Measurements from ENCODE around the gene MYO16.

The MYO16 gene

GRCh38 chr13:108594153-108594552 is 35.3 kb upstream of the MYO16 start:
- Histone ChIP-seq H4K20me1 (ENCODE audit: control insufficient read depth, insufficient read depth, low read depth, low read length) (no peaks in the 10 kb centered on the region), H3K79me2 (ENCODE audit: control insufficient read depth, low read length) (no peaks in the 10 kb centered on the region), H3K4me1 (ENCODE audit: control insufficient read depth, low read length) (no peaks in the 10 kb centered on the region), H3K4me3 (ENCODE audit: low read length) (no peak overlapping the region), H3F3A (ENCODE audit: control insufficient read depth, insufficient read depth) (no peaks in the 10 kb centered on the region), H3K4me2 (ENCODE audit: low read length) (no peak overlapping the region), H3K36me3 (ENCODE audit: control insufficient read depth, low read length) (no peaks in the 10 kb centered on the region), H3K9me2 (replicated peaks; ENCODE audit: control insufficient read depth, low read length) (no peaks in the 10 kb centered on the region; the same call in 1 of the 2 replicates), H3K27ac (ENCODE audit: low read depth, low read length) (no peak overlapping the region), H3K9me3 (ENCODE audit: control insufficient read depth, insufficient read depth, low read length) (no peaks in the 10 kb centered on the region), H3K27me3 (ENCODE audit: control insufficient read depth, low read length) (no peaks in the 10 kb centered on the region)
- no peak for TF ChIP-seq EZH2phosphoT487 (IDR thresholded peaks at IDR 0.05; ENCODE audit: borderline replicate concordance, low read length)
- no peak for TF ChIP-seq CTCF (IDR thresholded peaks at IDR 0.05; ENCODE audit: low read depth, low read length, poor library complexity, severe bottlenecking)

- Histone ChIP-seq H3K36me3 (ENCODE audit: control insufficient read depth, low read length) (no peaks in the 10 kb centered on the region), H3K4me2 (ENCODE audit: low read length) (no peak overlapping the region), H3K4me1 (ENCODE audit: control insufficient read depth, low read length) (no peaks in the 10 kb centered on the region), H3F3A (ENCODE audit: control insufficient read depth, insufficient read depth) (no peaks in the 10 kb centered on the region), H3K79me2 (ENCODE audit: control insufficient read depth, low read length) (no peaks in the 10 kb centered on the region), H3K27me3 (ENCODE audit: control insufficient read depth, low read length) (no peaks in the 10 kb centered on the region), H3K9me2 (replicated peaks; ENCODE audit: control insufficient read depth, low read length) (no peaks in the 10 kb centered on the region; the same call in 1 of the 2 replicates), H3K9me3 (ENCODE audit: control insufficient read depth, insufficient read depth, low read length) (no peaks in the 10 kb centered on the region), H4K20me1 (ENCODE audit: control insufficient read depth, insufficient read depth, low read depth, low read length) (no peaks in the 10 kb centered on the region), H3K27ac (ENCODE audit: low read depth, low read length) (no peak overlapping the region), H3K4me3 (ENCODE audit: low read length) (no peak overlapping the region)
- no peak for TF ChIP-seq EZH2phosphoT487 (IDR thresholded peaks at IDR 0.05; ENCODE audit: borderline replicate concordance, low read length)
- no peak for TF ChIP-seq CTCF (IDR thresholded peaks at IDR 0.05; ENCODE audit: low read depth, low read length, poor library complexity, severe bottlenecking)
Measured at GRCh38 chr13:108595436-108596274, 33.8 kb upstream of the MYO16 start.

GRCh38 chr13:108597943-108598342 is 31.5 kb upstream of the MYO16 start:
- no peak for TF ChIP-seq EZH2phosphoT487 (IDR thresholded peaks at IDR 0.05; ENCODE audit: borderline replicate concordance, low read length)
- TF ChIP-seq CTCF (IDR thresholded peaks at IDR 0.05; ENCODE audit: low read depth, low read length, poor library complexity, severe bottlenecking), result no peak
- Histone ChIP-seq H3K4me3 (ENCODE audit: low read length) (no peak overlapping the region), H3K27me3 (ENCODE audit: control insufficient read depth, low read length) (no peaks in the 10 kb centered on the region), H3K9me3 (ENCODE audit: control insufficient read depth, insufficient read depth, low read length) (no peaks in the 10 kb centered on the region), H3K27ac (ENCODE audit: low read depth, low read length) (no peak overlapping the region), H3K36me3 (ENCODE audit: control insufficient read depth, low read length) (no peaks in the 10 kb centered on the region), H3K4me2 (ENCODE audit: low read length) (no peak overlapping the region), H4K20me1 (ENCODE audit: control insufficient read depth, insufficient read depth, low read depth, low read length) (no peaks in the 10 kb centered on the region), H3K79me2 (ENCODE audit: control insufficient read depth, low read length) (no peaks in the 10 kb centered on the region), H3K4me1 (ENCODE audit: control insufficient read depth, low read length) (no peaks in the 10 kb centered on the region), H3F3A (ENCODE audit: control insufficient read depth, insufficient read depth) (no peaks in the 10 kb centered on the region), H3K9me2 (replicated peaks; ENCODE audit: control insufficient read depth, low read length) (no peaks in the 10 kb centered on the region; the same call in 1 of the 2 replicates)
